LoVo (cell line): ENCODE measurements around the gene ZNF446.
"Not testable (repeated sequence)": the region's sequence is repeated elsewhere in the genome, so short reads cannot be mapped to it uniquely, and the experiment has no call there.

Experiments used
- DNase-seq: peaks from one replicate; pipeline ENCODE4 v3.0.0-alpha.2; 2016; ENCODE audit warnings: low spot score

The ZNF446 gene

GRCh38 chr19:58470837-58471543, 5.2 kb upstream of the ZNF446 start:
- DNase-seq = not testable (repeated sequence)

- no peak for DNase-seq
Observed at GRCh38 chr19:58471736-58472135, 4.4 kb upstream of the ZNF446 start.

- DNase-seq = no peak
Observed at GRCh38 chr19:58473775-58474174, 2.4 kb upstream of the ZNF446 start.

DNA sequence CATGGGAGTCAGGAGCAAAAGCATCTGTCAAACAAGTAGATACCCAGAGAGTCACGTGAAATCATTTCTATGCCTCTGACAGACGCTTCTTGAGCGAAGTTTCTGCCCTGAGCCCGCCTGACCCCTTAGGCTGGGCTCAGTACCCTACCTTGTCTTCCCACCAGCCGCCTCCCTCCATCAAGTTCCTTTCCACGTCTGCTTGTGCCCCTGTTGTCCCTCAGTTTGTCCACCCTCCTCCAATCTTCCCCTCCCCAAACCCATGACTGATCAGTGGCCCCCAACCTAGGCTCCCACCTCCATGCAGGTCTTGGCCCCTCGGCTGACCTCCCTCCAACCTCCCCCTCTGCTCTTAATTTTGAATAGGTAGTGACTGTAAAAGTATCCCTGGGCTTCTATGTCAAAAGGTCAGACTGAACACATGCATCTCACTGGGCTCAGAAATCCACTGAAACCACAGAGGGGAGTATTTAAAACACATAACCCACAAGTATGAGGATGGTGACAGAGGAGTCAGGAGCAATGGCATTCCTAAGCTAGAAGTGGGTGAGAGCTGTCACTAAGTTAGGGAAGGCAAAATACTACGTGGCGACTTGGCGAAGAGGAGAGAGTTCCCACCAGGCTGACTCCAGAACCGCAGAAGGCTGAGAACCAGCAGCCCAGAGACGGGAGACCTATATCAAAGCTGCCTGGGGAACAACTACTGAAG, 1.7 kb upstream of the ZNF446 start:
- DNase-seq = no peak

DNA sequence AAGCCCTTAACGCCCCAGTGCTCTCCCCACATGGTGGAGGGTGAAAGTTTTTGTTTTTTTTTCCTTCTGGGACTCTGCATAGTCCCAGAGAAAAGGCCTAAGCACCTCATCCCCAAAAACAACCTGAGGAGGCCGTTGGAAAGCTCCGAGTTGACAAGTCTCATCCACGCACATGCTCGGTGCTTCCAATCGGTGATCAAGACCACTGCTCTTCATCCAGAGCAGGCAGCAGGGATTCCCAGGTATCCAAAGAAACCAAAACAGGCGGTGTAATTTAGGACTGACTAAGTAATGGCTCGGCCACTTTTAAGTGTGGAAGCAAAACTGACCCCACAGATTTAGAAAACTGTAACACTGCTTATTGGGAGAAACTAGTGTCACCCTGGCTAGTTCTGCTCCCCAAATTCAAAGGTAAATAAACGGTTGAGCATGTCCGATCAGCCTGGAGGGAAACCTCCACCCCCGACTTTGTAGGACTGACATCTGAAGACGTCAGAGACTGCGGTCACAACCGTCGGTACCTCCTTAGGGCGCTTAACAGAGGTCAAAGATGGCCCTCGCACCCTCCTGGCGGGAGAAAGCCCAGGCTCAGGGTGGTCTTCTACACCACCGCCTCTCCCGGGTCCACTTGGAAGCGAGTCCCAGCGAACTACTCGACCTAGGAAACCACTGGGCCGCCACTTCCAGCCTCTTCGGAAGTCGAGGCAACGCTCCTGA, 997 bp upstream of the ZNF446 start:
- DNase-seq = no peak

GRCh38 chr19:58476498-58477015, 405 bp downstream of the ZNF446 start:
- DNase-seq = no peak

- DNase-seq = no peak
Observed at GRCh38 chr19:58477130-58477529, 978 bp downstream of the ZNF446 start.

- DNase-seq = no peak
Observed at GRCh38 chr19:58477871-58478270, 1.7 kb downstream of the ZNF446 start.

- no peak for DNase-seq
Observed at GRCh38 chr19:58479303-58479702, 3.2 kb downstream of the ZNF446 start.

- no peak for DNase-seq
Observed at GRCh38 chr19:58479736-58480480, 3.8 kb downstream of the ZNF446 start.

DNA sequence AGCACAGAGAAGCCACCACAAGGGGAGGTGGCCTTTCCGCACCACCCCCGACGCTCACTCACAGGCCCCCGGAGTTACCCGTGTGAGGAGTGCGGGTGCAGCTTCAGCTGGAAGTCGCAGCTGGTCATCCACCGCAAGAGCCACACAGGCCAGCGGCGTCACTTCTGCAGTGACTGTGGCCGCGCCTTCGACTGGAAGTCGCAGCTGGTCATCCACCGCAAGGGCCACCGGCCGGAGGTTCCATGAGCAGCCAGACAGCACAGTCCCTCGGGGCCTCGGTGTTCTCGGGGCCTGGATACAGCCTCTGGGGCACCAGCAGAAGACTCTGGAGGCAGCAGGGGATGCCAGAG, 4.3 kb downstream of the ZNF446 start:
- DNase-seq = no peak

DNA sequence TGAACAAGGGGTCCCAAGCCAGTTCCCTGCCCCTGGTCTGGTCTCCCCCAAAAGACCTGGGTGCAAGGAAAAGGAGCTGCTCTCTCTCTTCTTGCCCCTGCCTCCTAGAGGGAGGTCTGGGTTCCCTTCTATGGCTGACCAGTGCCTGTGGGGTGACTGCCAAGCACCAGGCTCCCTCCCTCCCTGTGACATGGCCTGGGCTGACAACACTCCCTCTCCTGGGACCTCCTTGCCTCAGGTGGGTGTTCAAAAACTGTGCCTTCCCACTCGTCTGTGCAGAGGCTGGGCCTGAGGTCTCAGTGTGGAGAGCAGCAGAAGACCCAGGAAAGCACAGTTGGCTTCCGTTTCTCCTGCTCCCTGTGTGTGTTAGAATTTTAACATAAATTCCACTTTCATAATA, 4.7 kb downstream of the ZNF446 start:
- no peak for DNase-seq

GRCh38 chr19:58482372-58482771, 6.2 kb downstream of the ZNF446 start:
- DNase-seq = no peak

DNA sequence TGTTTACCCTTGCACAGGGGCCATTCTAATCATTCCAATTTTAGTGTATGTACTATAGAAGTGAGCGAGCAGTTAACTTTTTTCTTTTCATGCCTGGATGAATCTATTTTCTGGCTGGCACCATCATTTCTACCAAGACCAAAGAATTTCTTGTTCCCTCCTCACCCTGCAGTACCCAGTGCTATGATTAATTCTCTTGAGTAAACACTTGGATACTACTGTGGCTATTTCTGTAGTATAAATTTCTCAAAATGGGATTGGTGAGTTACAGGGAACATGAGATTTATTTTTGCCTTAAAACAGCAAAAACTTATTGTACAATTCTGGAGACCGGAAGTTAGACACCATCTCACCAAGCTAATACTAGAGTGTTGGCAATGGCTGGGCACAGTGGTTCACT, 7.6 kb downstream of the ZNF446 start:
- no peak for DNase-seq

DNA sequence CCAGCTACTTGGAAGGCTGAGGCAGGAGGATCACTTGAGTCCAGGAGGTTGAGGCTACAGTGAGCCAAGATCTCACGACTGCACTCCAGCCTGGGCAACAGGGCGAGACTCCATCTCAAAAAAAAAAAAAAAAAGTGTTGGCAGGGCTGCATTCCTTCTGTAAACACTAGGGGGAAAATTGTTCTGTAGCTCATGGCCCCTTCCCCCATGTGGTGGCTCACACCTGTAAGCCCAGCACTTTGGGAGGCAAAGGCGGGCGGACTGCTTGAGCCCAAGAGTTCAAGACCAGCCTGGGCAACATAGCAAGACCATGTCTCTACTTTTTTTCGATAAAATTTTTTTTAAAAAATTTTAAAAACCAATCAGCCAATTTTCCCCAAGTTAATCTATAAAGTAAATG, 8.2 kb downstream of the ZNF446 start:
- not testable (repeated sequence) for DNase-seq

DNA sequence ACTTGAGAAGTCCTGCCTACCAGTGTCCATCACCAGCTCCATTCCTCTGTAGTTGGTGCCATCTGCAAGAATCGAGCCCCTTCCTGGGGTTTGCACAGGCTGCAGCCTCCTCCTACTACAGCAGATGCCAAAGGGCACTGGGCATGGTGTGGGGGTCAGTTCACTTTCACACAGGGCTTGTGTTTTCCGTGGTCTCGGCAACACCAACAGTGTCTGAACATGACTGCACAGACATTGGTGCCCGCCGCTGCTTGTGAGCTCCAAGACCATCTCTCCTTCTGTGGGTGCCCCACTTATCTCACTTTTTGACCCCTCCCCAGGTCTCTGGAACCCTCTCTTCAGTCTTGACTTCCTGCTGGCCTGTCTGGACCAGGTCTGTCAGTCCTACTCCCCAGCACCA, 15.2 kb downstream of the ZNF446 start:
- DNase-seq = no peak

- no peak for DNase-seq
Observed at GRCh38 chr19:58492265-58492664, 16.1 kb downstream of the ZNF446 start.

DNA sequence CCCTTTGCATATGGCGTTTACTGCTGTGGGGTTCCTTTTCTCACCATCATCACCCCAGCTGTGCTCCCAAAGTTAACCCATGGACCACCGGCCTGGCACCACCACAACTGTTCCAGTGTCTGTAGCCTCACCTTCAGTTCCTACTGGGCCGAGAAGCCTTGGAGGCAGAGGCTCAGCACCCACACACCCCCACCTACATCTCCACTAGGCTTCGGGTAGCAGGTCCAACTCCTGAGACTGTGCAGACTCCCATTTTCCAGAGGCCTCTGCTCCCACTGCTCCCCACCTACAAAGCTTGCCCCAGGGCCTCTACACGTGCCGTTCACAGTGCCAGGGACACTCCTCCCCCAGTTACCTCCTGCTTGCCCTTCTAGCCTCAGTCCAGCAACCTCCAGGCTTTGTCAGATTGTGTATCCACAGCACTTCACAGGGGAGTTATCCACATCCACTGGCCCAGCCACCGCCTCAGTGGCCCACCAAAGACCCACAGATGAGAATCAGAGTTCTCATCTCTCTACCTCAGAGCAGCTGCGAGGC, 21.6 kb downstream of the ZNF446 start:
- no peak for DNase-seq

- DNase-seq = no peak
Observed at GRCh38 chr19:58498316-58499020, 22.3 kb downstream of the ZNF446 start.

GRCh38 chr19:58499021-58499927, 23.1 kb downstream of the ZNF446 start:
- DNase-seq = peak; percentile 99
